ENCODE results near the gene ZHX3. TPM values are rescaled to one million over a fixed set of nuclear protein-coding genes. Genes with fewer than 3 reads are reported as not detected.

Gene ZHX3
- total RNA-seq, 1 donor from 2014 or later, result 26.8 TPM

GRCh38 chr20:41249411-41250281, 67.9 kb downstream of the ZHX3 start:
- Histone ChIP-seq H3K4me3 (no peak overlapping the region), H3K9me3 (no peaks in the 10 kb centered on the region), H3K27ac (peak overlapping the region; percentile 98), H3K27me3 (no peaks in the 10 kb centered on the region), H3K4me1 (peaks cover 57% of the 10 kb centered on the region), H3K36me3 (no peaks in the 10 kb centered on the region)
- intact Hi-C loops (cut with DNase I), result loop anchor here (5.0 kb wide), 2 partner anchors 68 to 88 kb away; partner anchors contain the start of gene ZHX3
- DNase-seq (ENCODE audit: extremely low spot score in 2 of 2), result no peak
- TF ChIP-seq CTCF (IDR thresholded peaks at IDR 0.05), result no peak
- TF ChIP-seq POLR2AphosphoS5 (IDR thresholded peaks at IDR 0.05; ENCODE audit: insufficient read depth in 1 of 2, low read depth in 1 of 2), result no peak
- TF ChIP-seq POLR2A (IDR thresholded peaks at IDR 0.05), result no peak

DNA sequence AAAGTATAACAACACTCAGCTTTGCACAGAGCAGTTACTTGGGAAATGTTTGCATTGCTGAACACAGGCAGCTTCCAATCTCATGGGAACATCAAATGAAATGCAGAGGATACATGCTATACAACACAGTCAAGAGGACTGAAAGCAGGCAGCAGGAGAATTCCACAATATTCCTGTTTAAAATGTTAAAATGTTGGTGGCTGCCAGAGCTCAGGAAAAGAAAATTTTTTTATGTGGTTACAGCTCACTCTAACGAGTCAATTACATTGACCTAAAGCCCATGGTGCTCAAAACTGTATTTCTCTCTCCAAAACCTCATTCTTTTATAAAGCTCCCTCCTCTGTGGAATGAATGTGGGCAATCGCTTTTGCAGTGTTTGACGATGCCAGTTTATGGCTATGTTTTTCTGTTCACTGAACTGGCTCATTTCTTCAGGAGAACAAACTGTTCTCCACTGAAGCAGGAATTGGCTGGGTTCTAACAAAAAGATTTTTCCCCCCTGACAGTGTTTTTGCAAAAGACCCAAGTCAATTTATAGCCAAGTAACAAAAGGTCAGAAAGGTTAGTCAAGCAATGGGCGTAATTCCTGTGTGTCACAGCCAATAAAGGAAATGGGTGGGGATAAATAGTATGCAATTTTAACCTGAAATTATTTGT, 69.0 kb downstream of the ZHX3 start:
- DNase-seq (ENCODE audit: extremely low spot score in 2 of 2), result no peak

DNA sequence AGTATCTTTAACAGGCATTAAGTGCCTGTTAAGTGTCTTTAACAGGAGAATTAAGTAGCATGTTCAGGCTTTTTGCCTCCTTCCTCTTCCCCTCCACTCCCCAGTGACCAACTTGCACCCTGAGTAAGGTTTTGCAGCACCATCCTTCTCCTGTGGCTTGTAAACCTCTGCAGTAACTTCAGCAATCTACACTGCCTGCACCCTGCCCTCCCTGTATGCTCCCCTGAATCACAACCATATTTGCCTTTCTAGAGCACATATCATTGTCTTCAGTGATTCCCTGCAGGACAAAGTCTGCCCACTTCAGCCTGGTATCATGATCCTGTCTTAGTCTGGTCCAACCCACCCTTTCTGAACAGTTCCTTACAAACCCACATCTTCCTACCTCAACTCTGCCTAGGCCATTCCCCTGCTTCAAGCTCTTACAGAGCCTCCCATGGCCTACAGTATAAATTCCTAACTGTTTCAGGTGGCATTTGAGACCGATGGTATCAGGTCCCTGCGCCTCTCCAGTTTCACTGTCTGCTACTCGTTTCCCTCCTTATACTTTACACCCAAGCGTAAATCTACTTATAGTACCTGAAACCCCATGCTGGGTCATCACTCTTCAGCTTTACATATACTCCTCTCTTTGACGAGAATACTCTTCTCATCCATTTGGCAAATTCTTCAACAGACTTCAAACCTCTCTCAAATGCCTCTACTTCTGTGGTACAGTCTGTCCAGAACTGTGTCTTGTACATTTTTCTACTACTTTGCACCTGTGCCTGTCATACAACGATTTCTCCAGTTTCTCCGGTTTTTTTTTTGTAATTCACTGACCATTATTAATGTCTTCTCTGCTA, 69.8 kb downstream of the ZHX3 start:
- peak overlapping the region; percentile 98 for H3K27ac ChIP-seq
- intact Hi-C loops (cut with DNase I), result loop anchor here (5.0 kb wide), 2 partner anchors 70 to 90 kb away; partner anchors contain the start of gene ZHX3
- no peaks in the 10 kb centered on the region for H3K27me3 ChIP-seq
- TF ChIP-seq CTCF (IDR thresholded peaks at IDR 0.05) (no peak), POLR2AphosphoS5 (IDR thresholded peaks at IDR 0.05; ENCODE audit: insufficient read depth in 1 of 2, low read depth in 1 of 2) (no peak), POLR2A (IDR thresholded peaks at IDR 0.05) (no peak)
- no peak overlapping the region for H3K4me3 ChIP-seq
- no peaks in the 10 kb centered on the region for H3K36me3 ChIP-seq
- DNase-seq (ENCODE audit: extremely low spot score in 2 of 2), result no peak
- H3K4me1 ChIP-seq, result peaks cover 70% of the 10 kb centered on the region
- no peaks in the 10 kb centered on the region for H3K9me3 ChIP-seq

More for the DNA sequence above, 69.0 kb downstream of the ZHX3 start:
- peak overlapping the region; percentile 98 for H3K27ac ChIP-seq
- peaks cover 69% of the 10 kb centered on the region for H3K4me1 ChIP-seq
- intact Hi-C loops (cut with DNase I), result loop anchor here (5.0 kb wide), 2 partner anchors 69 to 89 kb away; partner anchors contain the start of gene ZHX3
- H3K9me3 ChIP-seq, result no peaks in the 10 kb centered on the region
- TF ChIP-seq CTCF (IDR thresholded peaks at IDR 0.05) (no peak), POLR2AphosphoS5 (IDR thresholded peaks at IDR 0.05; ENCODE audit: insufficient read depth in 1 of 2, low read depth in 1 of 2) (peak; percentile 52 to 97)
- no peak overlapping the region for H3K4me3 ChIP-seq
- no peaks in the 10 kb centered on the region for H3K27me3 ChIP-seq
- no peaks in the 10 kb centered on the region for H3K36me3 ChIP-seq

GRCh38 chr20:41245086-41245707, 72.3 kb downstream of the ZHX3 start:
- H3K27ac ChIP-seq, result peak overlapping the region; percentile 98
- TF ChIP-seq POLR2AphosphoS5 (IDR thresholded peaks at IDR 0.05; ENCODE audit: insufficient read depth in 1 of 2, low read depth in 1 of 2) (peak in 1 of 2 donors; percentile 31), CTCF (IDR thresholded peaks at IDR 0.05) (no peak)
- no peaks in the 10 kb centered on the region for H3K36me3 ChIP-seq
- no peaks in the 10 kb centered on the region for H3K27me3 ChIP-seq
- intact Hi-C loops (cut with DNase I), result loop anchor here (5.0 kb wide), 2 partner anchors 72 to 92 kb away; partner anchors contain the start of gene ZHX3
- H3K4me1 ChIP-seq, result peaks cover 65% of the 10 kb centered on the region
- H3K4me3 ChIP-seq, result no peak overlapping the region
- DNase-seq (ENCODE audit: extremely low spot score in 2 of 2), result no peak
- no peaks in the 10 kb centered on the region for H3K9me3 ChIP-seq
